ENCODE measurements around the gene TSPAN18.

The TSPAN18 gene

GRCh38 chr11:44805596-44805995 lies 78.8 kb downstream of the TSPAN18 start:
- no peak for TF ChIP-seq ZNF274 (IDR thresholded peaks at IDR 0.05; ENCODE audit: low read depth, low read length)
- no peak overlapping the region for H3K4me3 ChIP-seq (ENCODE audit: low read length)

GRCh38 chr11:44808053-44808753 lies 81.4 kb downstream of the TSPAN18 start:
- no peak for TF ChIP-seq ZNF274 (IDR thresholded peaks at IDR 0.05; ENCODE audit: low read depth, low read length)

GRCh38 chr11:44809283-44809682 lies 82.5 kb downstream of the TSPAN18 start:
- H3K4me3 ChIP-seq (ENCODE audit: low read length) = no peak overlapping the region
- no peak for TF ChIP-seq ZNF274 (IDR thresholded peaks at IDR 0.05; ENCODE audit: low read depth, low read length)

More at GRCh38 chr11:44808053-44808753, 81.4 kb downstream of the TSPAN18 start:
- H3K4me3 ChIP-seq (ENCODE audit: low read length) = no peak overlapping the region

GRCh38 chr11:44811841-44812448 lies 85.2 kb downstream of the TSPAN18 start:
- H3K4me3 ChIP-seq (ENCODE audit: low read length) = no peak overlapping the region
- TF ChIP-seq ZNF274 (IDR thresholded peaks at IDR 0.05; ENCODE audit: low read depth, low read length) = no peak

GRCh38 chr11:44812971-44813370 lies 86.2 kb downstream of the TSPAN18 start:
- no peak for TF ChIP-seq ZNF274 (IDR thresholded peaks at IDR 0.05; ENCODE audit: low read depth, low read length)
- no peak overlapping the region for H3K4me3 ChIP-seq (ENCODE audit: low read length)

GRCh38 chr11:44813401-44813800 lies 86.6 kb downstream of the TSPAN18 start:
- no peak for TF ChIP-seq ZNF274 (IDR thresholded peaks at IDR 0.05; ENCODE audit: low read depth, low read length)
- H3K4me3 ChIP-seq (ENCODE audit: low read length) = no peak overlapping the region

GRCh38 chr11:44814881-44815592 lies 88.3 kb downstream of the TSPAN18 start:
- H3K4me3 ChIP-seq (ENCODE audit: low read length) = no peak overlapping the region
- TF ChIP-seq ZNF274 (IDR thresholded peaks at IDR 0.05; ENCODE audit: low read depth, low read length) = no peak

- TF ChIP-seq ZNF274 (IDR thresholded peaks at IDR 0.05; ENCODE audit: low read depth, low read length) = no peak
Measured at GRCh38 chr11:44815917-44816456, 89.2 kb downstream of the TSPAN18 start.

GRCh38 chr11:44816761-44817160 lies 90.0 kb downstream of the TSPAN18 start:
- no peak for TF ChIP-seq ZNF274 (IDR thresholded peaks at IDR 0.05; ENCODE audit: low read depth, low read length)

More at GRCh38 chr11:44815917-44816456, 89.2 kb downstream of the TSPAN18 start:
- H3K4me3 ChIP-seq (ENCODE audit: low read length) = no peak overlapping the region

GRCh38 chr11:44817207-44817949 lies 90.6 kb downstream of the TSPAN18 start:
- no peak overlapping the region for H3K4me3 ChIP-seq (ENCODE audit: low read length)
- no peak for TF ChIP-seq ZNF274 (IDR thresholded peaks at IDR 0.05; ENCODE audit: low read depth, low read length)

More at GRCh38 chr11:44816761-44817160, 90.0 kb downstream of the TSPAN18 start:
- H3K4me3 ChIP-seq (ENCODE audit: low read length) = no peak overlapping the region

GRCh38 chr11:44818110-44818509 lies 91.3 kb downstream of the TSPAN18 start:
- H3K4me3 ChIP-seq (ENCODE audit: low read length) = no peak overlapping the region
- no peak for TF ChIP-seq ZNF274 (IDR thresholded peaks at IDR 0.05; ENCODE audit: low read depth, low read length)

GRCh38 chr11:44819346-44819745 lies 92.6 kb downstream of the TSPAN18 start:
- no peak for TF ChIP-seq ZNF274 (IDR thresholded peaks at IDR 0.05; ENCODE audit: low read depth, low read length)
- H3K4me3 ChIP-seq (ENCODE audit: low read length) = no peak overlapping the region

GRCh38 chr11:44822369-44822768 lies 95.6 kb downstream of the TSPAN18 start:
- no peak for TF ChIP-seq ZNF274 (IDR thresholded peaks at IDR 0.05; ENCODE audit: low read depth, low read length)
- no peak overlapping the region for H3K4me3 ChIP-seq (ENCODE audit: low read length)

- no peak for TF ChIP-seq ZNF274 (IDR thresholded peaks at IDR 0.05; ENCODE audit: low read depth, low read length)
- H3K4me3 ChIP-seq (ENCODE audit: low read length) = no peak overlapping the region
Measured at GRCh38 chr11:44823006-44823405, 96.2 kb downstream of the TSPAN18 start.

Data from GM08714 (cell line).